K562 (cell line): ENCODE measurements around the gene SLC38A11. TPM values are rescaled to one million over a fixed set of nuclear protein-coding genes. Genes with fewer than 3 reads are reported as not detected.

Experiments
- ATAC-seq: fragments of 200-7000 bp; cut with Tn5 transposase; 3 replicates; pipeline ENCODE4 v1.9.1; 2020; ENCODE audit warnings: moderate library complexity
- BruUV-seq: library from RNA; stranded (reverse); fragments of 400-500 nt; replicated peaks from 2 replicates; lab custom pipeline; 2021; lab: Mats Ljungman, UMichigan
- CTCF ChIA-PET: fragments of 300-600 bp; formaldehyde crosslinking; extraction: SDS; loops from one replicate; lab custom pipeline; 2021; ENCODE audit warnings: low intra/inter-chr PET ratio; lab: Yijun Ruan, JAX
- POLR2A ChIA-PET: fragments of 300-600, 350-650 bp; sonication (Branson Sonifier 250); formaldehyde crosslinking; extraction: SDS; loops from one replicate; lab custom pipeline; 2021; ENCODE audit warnings: antibody characterized with exemption, inconsistent platforms; lab: Yijun Ruan, JAX
- DNase-seq, 4 experiments: peaks; one replicate each; pipeline versions ENCODE4 v3.0.0 to v3.0.0-alpha.2; 2011 to 2018; ENCODE audit warnings: low spot score in 3 of 4, mixed read lengths in 3 of 4; ENCODE audit errors: extremely low read depth in 1 of 4
- FAIRE-seq: peaks from 2 replicates; lab custom pipeline; 2011; peaks lifted over from hg19 to GRCh38; lab: Jason Lieb, UNC
- H2AFZ ChIP-seq: 2 replicates; pipeline ENCODE4 v1.6.0; 2011; ENCODE audit warnings: low read depth, low read length, control low read depth, inconsistent platforms
- H3K27ac ChIP-seq: fragments of 200-600 bp; 3 replicates; pipeline ENCODE4 v1.8.0; 2011; ENCODE audit warnings: low read depth, mild to moderate bottlenecking, control low read depth, inconsistent platforms, low read length, moderate library complexity, mixed read lengths; ENCODE audit errors: extremely low read depth
- H3K27me3 ChIP-seq, 2 experiments: fragments of 300-600 bp in 1 of 2; 2 replicates in 1 of 2; 3 replicates in 1 of 2; pipeline versions ENCODE4 v1.6.0 to v1.8.0; 2011; ENCODE audit warnings: inconsistent platforms in 2 of 2, low read length in 2 of 2, mild to moderate bottlenecking in 1 of 2, mixed read lengths in 1 of 2, moderate library complexity in 1 of 2; ENCODE audit not compliant: control insufficient read depth in 2 of 2, insufficient read depth in 2 of 2
- H3K36me3 ChIP-seq: fragments of 300-600 bp; 3 replicates; pipeline ENCODE4 v1.8.0; 2011; ENCODE audit warnings: mild to moderate bottlenecking, low read length, inconsistent platforms; ENCODE audit not compliant: control insufficient read depth, insufficient read depth
- H3K4me1 ChIP-seq, 2 experiments: fragments of 200-600 bp in 1 of 2; replicated peaks in 1 of 2; 2 replicates in 1 of 2; 3 replicates in 1 of 2; pipeline versions ENCODE4 v1.5.1 to v1.8.0; 2011; ENCODE audit warnings: inconsistent platforms in 2 of 2, low read length in 2 of 2, mild to moderate bottlenecking in 1 of 2, mixed read lengths in 1 of 2, moderate library complexity in 1 of 2; ENCODE audit not compliant: control insufficient read depth in 2 of 2, insufficient read depth in 2 of 2
- H3K4me2 ChIP-seq: 2 replicates; pipeline ENCODE4 v1.6.1; 2011; ENCODE audit warnings: low read length, control low read depth, inconsistent platforms, mixed read lengths; ENCODE audit not compliant: insufficient read depth
- H3K4me3 ChIP-seq: fragments of 200-600 bp; sonication (generic), shearing (Covaris generic); 2 replicates; pipeline ENCODE4 v1.5.1; 2016; ENCODE audit warnings: control low read depth, inconsistent platforms
- H3K79me2 ChIP-seq: fragments of 200-600 bp; 3 replicates; pipeline ENCODE4 v1.8.0; 2011; ENCODE audit warnings: low read length, inconsistent platforms; ENCODE audit not compliant: control insufficient read depth, insufficient read depth
- H3K9ac ChIP-seq, 2 experiments: 2 replicates each; pipeline versions ENCODE4 v1.6.0 to v1.6.1; 2011; ENCODE audit warnings: low read depth in 2 of 2, low read length in 2 of 2, control low read depth in 1 of 2, inconsistent platforms in 1 of 2, mild to moderate bottlenecking in 1 of 2, mixed read lengths in 1 of 2; ENCODE audit not compliant: insufficient read depth in 1 of 2
- H3K9me1 ChIP-seq: one replicate; pipeline ENCODE4 v1.6.0; 2011; ENCODE audit warnings: inconsistent platforms, mild to moderate bottlenecking, low read length, moderate library complexity; ENCODE audit not compliant: control insufficient read depth, insufficient read depth
- H3K9me3 ChIP-seq: replicated peaks from 2 replicates; pipeline ENCODE4 v1.5.1; 2011; ENCODE audit warnings: low read depth, low read length, inconsistent platforms; ENCODE audit not compliant: control insufficient read depth, insufficient read depth
- H4K20me1 ChIP-seq: replicated peaks from 2 replicates; pipeline ENCODE4 v1.6.1; 2011; ENCODE audit warnings: low read length, inconsistent platforms, mixed read lengths; ENCODE audit not compliant: control insufficient read depth, insufficient read depth
- DACH1 ChIP-seq: fragments of 450-650 bp; IDR thresholded peaks from 2 replicates; pipeline ENCODE4 v1.6.1; 2018; ENCODE audit not compliant: partially characterized antibody
- HBP1 ChIP-seq: fragments of 450-650 bp; formaldehyde crosslinking; IDR thresholded peaks from 2 replicates; pipeline ENCODE4 v1.4.0; 2022; ENCODE audit warnings: missing genetic modification characterization
- HNRNPK ChIP-seq: fragments of 200-400 bp; formaldehyde crosslinking; IDR thresholded peaks from one replicate; pipeline ENCODE4 v1.6.1; 2018; ENCODE audit warnings: mild to moderate bottlenecking, low read depth, low read length; ENCODE audit not compliant: poor library complexity, severe bottlenecking
- KLF1 ChIP-seq: fragments of 450-650 bp; IDR thresholded peaks from 2 replicates; pipeline ENCODE4 v1.6.1; 2016; ENCODE audit warnings: missing genetic modification characterization, missing compliant biosample characterization
- MAFF ChIP-seq: IDR thresholded peaks from 2 replicates; pipeline ENCODE4 v1.6.1; 2012; ENCODE audit warnings: low read length, improper control_type of control experiment
- MCM5 ChIP-seq: fragments of 450-650 bp; IDR thresholded peaks from 2 replicates; pipeline ENCODE4 v1.6.1; 2016; ENCODE audit warnings: low read depth
- POLR2AphosphoS5 ChIP-seq: IDR thresholded peaks from 2 replicates; pipeline ENCODE4 v1.6.1; 2011; ENCODE audit warnings: mild to moderate bottlenecking, low read depth, low read length, moderate library complexity; ENCODE audit not compliant: control insufficient read depth, insufficient read depth
- SMARCB1 ChIP-seq: IDR thresholded peaks from 2 replicates; pipeline ENCODE4 v1.6.1; 2011; ENCODE audit warnings: improper control_type of control experiment, low read depth; ENCODE audit not compliant: insufficient read length
- SP1 ChIP-seq: sonication (generic); formaldehyde crosslinking; IDR thresholded peaks from 2 replicates; pipeline ENCODE4 v1.8.1; 2022; ENCODE audit warnings: mild to moderate bottlenecking, missing genetic modification reagents
- TEAD2 ChIP-seq: fragments of 450-650 bp; IDR thresholded peaks from 2 replicates; pipeline ENCODE4 v1.6.1; 2016; ENCODE audit warnings: missing genetic modification characterization, control low read depth, missing compliant biosample characterization
- U2AF1 ChIP-seq: fragments of 200-400 bp; formaldehyde crosslinking; optimal IDR thresholded peaks from 2 replicates; pipeline ENCODE3; 2017; ENCODE audit warnings: mild to moderate bottlenecking, low read depth, low read length, moderate library complexity
- ZNF282 ChIP-seq: sonication (generic); formaldehyde crosslinking; IDR thresholded peaks from 2 replicates; pipeline ENCODE4 v1.8.1; 2023; ENCODE audit warnings: missing genetic modification reagents
- ZNF707 ChIP-seq: fragments of 250-450 bp; sonication (Bioruptor Pico); conservative IDR thresholded peaks from 2 replicates; pipeline ENCODE4 v1.8.0; 2022; ENCODE audit warnings: inconsistent platforms, mild to moderate bottlenecking, moderate library complexity
- ZNF778 ChIP-seq: fragments of 450-650 bp; formaldehyde crosslinking; IDR thresholded peaks from 2 replicates; pipeline ENCODE4 v1.4.0; 2020; ENCODE audit warnings: mild to moderate bottlenecking, moderate library complexity
- WGBS: fragments of 100-300 bp; shearing (Covaris generic); methylation state at CpG from one replicate; pipeline ENCODE4 v1.1.6; 2016; ENCODE audit warnings: low coverage, mixed read lengths; ENCODE audit not compliant: insufficient coverage; ENCODE audit errors: missing lambda C conversion rate; 5-methylcytosine and 5-hydroxymethylcytosine counted together
- in situ Hi-C: fragments of 300-500 bp; cut with MboI; formaldehyde crosslinking; loops from 4 replicates; pipeline ENCODE4 v1.15.0; 2018; ENCODE audit warnings: inconsistent platforms, mixed read lengths
- intact Hi-C: fragments of 100-400 bp; cut with micrococcal nuclease; formaldehyde crosslinking; loops from 2 replicates; pipeline ENCODE4 v1.14.2; 2022
- polyA plus RNA-seq, 8 experiments: library from polyadenylated mRNA; depleted of rRNA in 4 of 8; stranded (reverse) in 5 of 8; unstranded in 3 of 8; fragments of >200 nt; fragmentation: Nextera tagmentation in 2 of 8; fragmentation: Illumina TruSeq in 1 of 8; extraction: Ambion mirVana in 2 of 8; extraction: Trizol in 1 of 8; gene quantifications; 2 replicates each; pipeline versions ENCODE4 v1.2.1 to v1.2.3, GENCODE V29; 2011 to 2014; ENCODE audit warnings: inconsistent platforms in 1 of 8, missing spikeins in 1 of 8
- total RNA-seq, 7 experiments: library from RNA; depleted of rRNA in 6 of 7; stranded (reverse); fragments of >200 nt in 6 of 7; fragmentation: Illumina TruSeq in 2 of 7; extraction: Trizol in 2 of 7; gene quantifications; 2 replicates each; pipeline versions ENCODE4 v1.2.1 to v1.2.3, GENCODE V29; 2011 to 2021; ENCODE audit warnings: low replicate concordance in 1 of 7
- TF ChIP-seq, protein P1 (sequence below): sonication (generic); formaldehyde crosslinking; IDR thresholded peaks from 2 replicates; pipeline ENCODE4 v1.8.1; 2023; ENCODE audit warnings: missing genetic modification reagents, mild to moderate bottlenecking, borderline replicate concordance
- TF ChIP-seq, protein P2 (sequence below): fragments of 450-650 bp; formaldehyde crosslinking; IDR thresholded peaks from 2 replicates; pipeline ENCODE4 v1.4.0; 2020; ENCODE audit warnings: mild to moderate bottlenecking

Gene SLC38A11
- total and polyA plus RNA-seq, 9 of the 15 experiments (the other 6 are each of a cell fraction or from before 2014, with no cell fraction given) = not detected

GRCh38 chr2:164847981-164848741 is 107.2 kb downstream of the SLC38A11 start:
- ChIA-PET CTCF (no interaction called here), POLR2A (no interaction called here)
- H3K27ac ChIP-seq = no peak overlapping the region
- no peak for ATAC-seq
- WGBS = 0% methylated on average over 2 of the region's 2 CpGs
- H3K4me2 ChIP-seq = no peak overlapping the region
- H3K9ac ChIP-seq = no peak overlapping the region
- no peaks in the 10 kb centered on the region for H3K36me3 ChIP-seq
- no peaks in the 10 kb centered on the region for H3K9me3 ChIP-seq
- no peak overlapping the region for H3K4me3 ChIP-seq
- no peak for FAIRE-seq
- no peaks in the 10 kb centered on the region for H3K9me1 ChIP-seq
- H2AFZ ChIP-seq = no peak overlapping the region
- no peaks in the 10 kb centered on the region for H3K27me3 ChIP-seq
- no peaks in the 10 kb centered on the region for H3K79me2 ChIP-seq
- intact Hi-C loops = no loop called here
- no TSS peak for BruUV-seq
- H4K20me1 ChIP-seq = no peaks in the 10 kb centered on the region
- DNase-seq = no peak
- H3K4me1 ChIP-seq = no peaks in the 10 kb centered on the region
- in situ Hi-C loops = no loop called here
- TF ChIP-seq, protein P1, sequence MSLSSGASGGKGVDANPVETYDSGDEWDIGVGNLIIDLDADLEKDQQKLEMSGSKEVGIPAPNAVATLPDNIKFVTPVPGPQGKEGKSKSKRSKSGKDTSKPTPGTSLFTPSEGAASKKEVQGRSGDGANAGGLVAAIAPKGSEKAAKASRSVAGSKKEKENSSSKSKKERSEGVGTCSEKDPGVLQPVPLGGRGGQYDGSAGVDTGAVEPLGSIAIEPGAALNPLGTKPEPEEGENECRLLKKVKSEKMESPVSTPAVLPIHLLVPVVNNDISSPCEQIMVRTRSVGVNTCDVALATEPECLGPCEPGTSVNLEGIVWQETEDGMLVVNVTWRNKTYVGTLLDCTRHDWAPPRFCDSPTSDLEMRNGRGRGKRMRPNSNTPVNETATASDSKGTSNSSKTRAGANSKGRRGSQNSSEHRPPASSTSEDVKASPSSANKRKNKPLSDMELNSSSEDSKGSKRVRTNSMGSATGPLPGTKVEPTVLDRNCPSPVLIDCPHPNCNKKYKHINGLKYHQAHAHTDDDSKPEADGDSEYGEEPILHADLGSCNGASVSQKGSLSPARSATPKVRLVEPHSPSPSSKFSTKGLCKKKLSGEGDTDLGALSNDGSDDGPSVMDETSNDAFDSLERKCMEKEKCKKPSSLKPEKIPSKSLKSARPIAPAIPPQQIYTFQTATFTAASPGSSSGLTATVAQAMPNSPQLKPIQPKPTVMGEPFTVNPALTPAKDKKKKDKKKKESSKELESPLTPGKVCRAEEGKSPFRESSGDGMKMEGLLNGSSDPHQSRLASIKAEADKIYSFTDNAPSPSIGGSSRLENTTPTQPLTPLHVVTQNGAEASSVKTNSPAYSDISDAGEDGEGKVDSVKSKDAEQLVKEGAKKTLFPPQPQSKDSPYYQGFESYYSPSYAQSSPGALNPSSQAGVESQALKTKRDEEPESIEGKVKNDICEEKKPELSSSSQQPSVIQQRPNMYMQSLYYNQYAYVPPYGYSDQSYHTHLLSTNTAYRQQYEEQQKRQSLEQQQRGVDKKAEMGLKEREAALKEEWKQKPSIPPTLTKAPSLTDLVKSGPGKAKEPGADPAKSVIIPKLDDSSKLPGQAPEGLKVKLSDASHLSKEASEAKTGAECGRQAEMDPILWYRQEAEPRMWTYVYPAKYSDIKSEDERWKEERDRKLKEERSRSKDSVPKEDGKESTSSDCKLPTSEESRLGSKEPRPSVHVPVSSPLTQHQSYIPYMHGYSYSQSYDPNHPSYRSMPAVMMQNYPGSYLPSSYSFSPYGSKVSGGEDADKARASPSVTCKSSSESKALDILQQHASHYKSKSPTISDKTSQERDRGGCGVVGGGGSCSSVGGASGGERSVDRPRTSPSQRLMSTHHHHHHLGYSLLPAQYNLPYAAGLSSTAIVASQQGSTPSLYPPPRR (CRISPR knock-in tag) = no peak
- TF ChIP-seq ZNF282 (CRISPR knock-in tag) (no peak), HBP1 (CRISPR knock-in tag) (no peak), SP1 (no peak), TEAD2 (no peak), DACH1 (no peak), U2AF1 (no peak), HNRNPK (no peak), ZNF707 (CRISPR knock-in tag) (no peak), SMARCB1 (no peak), MCM5 (no peak), MAFF (no peak), KLF1 (tag) (no peak), POLR2AphosphoS5 (no peak), ZNF778 (CRISPR knock-in tag) (no peak)
- TF ChIP-seq, protein P2, sequence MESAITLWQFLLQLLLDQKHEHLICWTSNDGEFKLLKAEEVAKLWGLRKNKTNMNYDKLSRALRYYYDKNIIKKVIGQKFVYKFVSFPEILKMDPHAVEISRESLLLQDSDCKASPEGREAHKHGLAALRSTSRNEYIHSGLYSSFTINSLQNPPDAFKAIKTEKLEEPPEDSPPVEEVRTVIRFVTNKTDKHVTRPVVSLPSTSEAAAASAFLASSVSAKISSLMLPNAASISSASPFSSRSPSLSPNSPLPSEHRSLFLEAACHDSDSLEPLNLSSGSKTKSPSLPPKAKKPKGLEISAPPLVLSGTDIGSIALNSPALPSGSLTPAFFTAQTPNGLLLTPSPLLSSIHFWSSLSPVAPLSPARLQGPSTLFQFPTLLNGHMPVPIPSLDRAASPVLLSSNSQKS = no peak
